KG1 (cell line): ENCODE results near the gene EFCC1.
A peak's percentile ranks its signal among the peaks of the same experiment; 100 is the strongest.

Experiments used
- DNase-seq: peaks from one replicate; lab custom pipeline; 2025; lab: John Stamatoyannopoulos, UW

EFCC1 gene

GRCh38 chr3:129001101-129001805 lies at the start of gene EFCC1:
EFCC1 (plus strand) TSS chr3:129001304; CDS start chr3:129001629, 325 bp downstream.
- DNase-seq, result no peak

GRCh38 chr3:128956440-128956839 lies 44.7 kb upstream of the EFCC1 start:
- no peak for DNase-seq

- DNase-seq, result no peak
These were observed 35.8 kb upstream of the EFCC1 start for GRCh38 chr3:128965280-128965679.

- DNase-seq, result no peak
These were observed 35.3 kb upstream of the EFCC1 start for GRCh38 chr3:128965818-128966217.

GRCh38 chr3:128967748-128968355 lies 33.3 kb upstream of the EFCC1 start:
- DNase-seq, result no peak

- no peak for DNase-seq
These were observed 30.9 kb upstream of the EFCC1 start for GRCh38 chr3:128969993-128970739.

GRCh38 chr3:128970740-128971047 lies 30.4 kb upstream of the EFCC1 start:
- no peak for DNase-seq

GRCh38 chr3:128971421-128972100 lies 29.5 kb upstream of the EFCC1 start:
- no peak for DNase-seq

- peak; percentile 51 for DNase-seq
These were observed 27.0 kb upstream of the EFCC1 start for GRCh38 chr3:128973988-128974564.

GRCh38 chr3:128975276-128975675 lies 25.8 kb upstream of the EFCC1 start:
- DNase-seq, result no peak

- DNase-seq, result no peak
These were observed 17.6 kb upstream of the EFCC1 start for GRCh38 chr3:128983293-128984069.

- DNase-seq, result no peak
These were observed 16.5 kb upstream of the EFCC1 start for GRCh38 chr3:128984596-128984995.

GRCh38 chr3:128987302-128988100 lies 13.6 kb upstream of the EFCC1 start:
- DNase-seq, result no peak

GRCh38 chr3:128988286-128988685 lies 12.8 kb upstream of the EFCC1 start:
- DNase-seq, result no peak

GRCh38 chr3:128991355-128991895 lies 9.7 kb upstream of the EFCC1 start:
- DNase-seq, result no peak

- no peak for DNase-seq
These were observed 8.1 kb upstream of the EFCC1 start for GRCh38 chr3:128992926-128993460.

- no peak for DNase-seq
These were observed 7.5 kb upstream of the EFCC1 start, which contains the start of gene CFAP92 for GRCh38 chr3:128993461-128994172. CFAP92 (minus strand) TSS chr3:128994076; CDS start chr3:128993304, 772 bp downstream.

GRCh38 chr3:128994173-128994512 lies 7.0 kb upstream of the EFCC1 start:
- DNase-seq, result no peak
